LHCN-M2 (cell line): ENCODE measurements around the gene LRRK2. TPM values are rescaled to one million over a fixed set of nuclear protein-coding genes. Genes with fewer than 3 reads are reported as not detected.
"Not testable (repeated sequence)": the region's sequence is repeated elsewhere in the genome, so short reads cannot be mapped to it uniquely, and the experiment has no call there.

Experiments used
- DNase-seq: peaks from one replicate; pipeline ENCODE4 v3.0.0-alpha.2; 2012; ENCODE audit warnings: low read depth
- polyA plus RNA-seq: library from polyadenylated mRNA; unstranded; fragments of >200 nt; gene quantifications from one replicate; pipeline ENCODE4 v1.2.1, GENCODE V29; 2012; ENCODE audit warnings: missing spikeins
- total RNA-seq: library from RNA; depleted of rRNA; stranded (reverse); fragments of >200 nt; gene quantifications from 2 replicates; pipeline ENCODE4 v1.2.3, GENCODE V29; 2014; rRNA removed

The LRRK2 gene
- total RNA-seq, result 1.4 TPM in 2 replicates
- polyA plus RNA-seq, result 0.07 TPM

DNA sequence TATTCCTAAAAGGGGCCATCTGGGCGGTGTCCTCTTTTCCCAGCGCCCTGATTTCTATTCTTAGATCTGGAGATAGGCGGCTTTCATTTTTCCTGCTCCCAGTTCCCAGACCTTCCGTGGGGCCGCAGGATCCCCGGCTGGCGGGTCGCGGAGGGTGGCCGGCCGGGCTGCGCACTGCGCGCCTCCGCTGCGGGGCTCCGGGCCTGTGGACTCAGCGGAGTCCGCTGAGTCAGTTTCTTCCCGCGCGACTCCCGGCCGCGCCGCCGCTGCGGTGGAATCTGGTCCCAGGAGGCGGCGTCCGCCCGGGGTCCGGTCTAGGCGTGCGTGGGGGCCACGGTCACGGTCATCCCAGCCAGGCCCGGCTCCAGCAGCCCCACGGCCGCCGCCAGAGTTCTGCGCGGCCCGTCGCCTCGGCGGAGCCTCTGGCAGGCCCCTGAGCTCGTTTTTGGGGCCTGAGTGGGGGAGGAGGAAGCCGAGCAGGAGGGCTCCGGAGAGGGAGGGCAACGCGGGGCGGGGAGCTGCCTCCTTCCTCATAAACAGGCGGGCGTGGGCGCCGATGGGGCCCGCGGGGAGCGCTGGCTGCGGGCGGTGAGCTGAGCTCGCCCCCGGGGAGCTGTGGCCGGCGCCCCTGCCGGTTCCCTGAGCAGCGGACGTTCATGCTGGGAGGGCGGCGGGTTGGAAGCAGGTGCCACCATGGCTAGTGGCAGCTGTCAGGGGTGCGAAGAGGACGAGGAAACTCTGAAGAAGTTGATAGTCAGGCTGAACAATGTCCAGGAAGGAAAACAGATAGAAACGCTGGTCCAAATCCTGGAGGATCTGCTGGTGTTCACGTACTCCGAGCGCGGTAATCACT lies at the start of gene LRRK2:
TSS of gene LRRK2 (plus strand) at position 559 of the 853 bp plus-strand sequence. CDS start at position 694, 135 bp downstream.
- DNase-seq, result peak; percentile 41

GRCh38 chr12:40175045-40175444 lies 49.8 kb upstream of the LRRK2 start:
- DNase-seq, result no peak

DNA sequence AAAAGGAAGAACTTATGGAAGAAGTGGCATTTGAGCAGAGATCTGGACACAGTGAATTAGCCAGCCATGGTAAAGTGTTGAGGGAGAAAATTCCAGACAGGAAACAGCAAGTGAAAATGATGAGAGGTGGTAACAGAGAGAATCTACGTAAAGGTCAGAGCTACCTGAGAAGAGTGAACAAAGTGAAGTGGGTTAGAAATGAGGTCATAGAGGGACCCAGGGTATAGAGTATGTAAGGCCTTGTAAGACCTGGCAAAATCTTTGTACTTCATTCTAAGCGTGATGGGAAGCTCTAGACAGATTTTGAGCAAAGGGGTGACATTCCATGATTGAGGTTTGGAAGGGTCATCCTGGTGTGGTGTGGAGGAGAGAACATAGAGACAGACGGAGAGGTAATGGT lies 49.3 kb upstream of the LRRK2 start:
- DNase-seq, result no peak

DNA sequence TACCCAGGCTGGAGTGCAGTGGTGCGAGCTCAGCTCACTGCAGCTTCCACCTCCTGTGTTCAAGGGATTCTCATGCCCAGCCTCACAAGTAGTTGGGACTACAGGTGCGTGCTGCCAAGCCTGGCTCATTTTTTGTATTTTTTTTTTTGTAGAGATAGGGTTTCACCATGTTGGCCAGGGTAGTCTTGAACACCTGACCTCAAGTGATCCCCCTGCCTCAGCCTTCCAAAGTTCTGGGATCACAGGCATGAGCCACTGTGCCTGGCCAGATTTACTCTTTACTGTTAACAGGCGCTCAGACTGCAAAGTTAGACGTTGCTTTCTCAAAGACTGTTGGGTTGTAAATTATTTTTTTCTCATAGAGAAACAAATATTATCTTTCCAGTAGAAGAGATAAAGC lies 46.1 kb upstream of the LRRK2 start:
- no peak for DNase-seq

GRCh38 chr12:40181490-40181889 lies 43.3 kb upstream of the LRRK2 start:
- DNase-seq, result no peak

GRCh38 chr12:40183715-40184114 lies 41.1 kb upstream of the LRRK2 start:
- DNase-seq, result no peak

DNA sequence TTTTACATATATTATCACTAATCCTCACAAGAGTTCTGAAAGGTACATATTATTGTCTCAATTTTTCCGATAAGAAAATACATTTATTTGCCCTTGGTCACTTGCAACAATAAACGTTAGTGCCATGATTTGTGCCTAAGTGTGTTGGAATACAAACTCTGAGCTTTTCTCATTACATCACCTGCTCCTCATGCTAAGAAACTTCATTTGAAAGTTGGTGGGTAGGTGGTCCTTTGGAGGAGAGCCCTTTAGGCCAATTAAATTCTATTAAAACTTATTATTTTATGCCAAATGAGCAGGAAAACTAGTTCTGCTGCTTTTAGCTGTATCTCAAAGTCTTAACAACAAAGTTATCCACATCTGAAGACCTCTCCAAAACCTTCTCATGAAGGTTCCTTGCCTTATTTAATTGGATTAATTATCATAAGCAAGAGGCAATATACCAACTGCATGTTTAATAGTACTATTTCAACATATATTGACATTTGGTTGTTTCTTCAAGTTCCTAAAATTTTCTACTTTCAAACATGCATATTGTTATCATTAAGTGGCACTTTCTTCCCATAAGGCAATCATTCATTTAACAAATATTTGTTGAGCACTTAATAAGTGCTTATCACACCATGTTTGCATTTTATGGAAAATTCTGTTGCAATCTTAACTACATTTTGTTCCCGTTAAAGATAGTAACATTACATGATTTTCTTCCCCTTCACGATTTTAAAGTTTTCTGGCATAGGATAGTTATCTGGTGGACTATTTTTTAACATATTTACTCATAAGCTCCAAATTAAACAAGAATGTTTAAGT lies 40.1 kb upstream of the LRRK2 start:
- DNase-seq, result no peak

DNA sequence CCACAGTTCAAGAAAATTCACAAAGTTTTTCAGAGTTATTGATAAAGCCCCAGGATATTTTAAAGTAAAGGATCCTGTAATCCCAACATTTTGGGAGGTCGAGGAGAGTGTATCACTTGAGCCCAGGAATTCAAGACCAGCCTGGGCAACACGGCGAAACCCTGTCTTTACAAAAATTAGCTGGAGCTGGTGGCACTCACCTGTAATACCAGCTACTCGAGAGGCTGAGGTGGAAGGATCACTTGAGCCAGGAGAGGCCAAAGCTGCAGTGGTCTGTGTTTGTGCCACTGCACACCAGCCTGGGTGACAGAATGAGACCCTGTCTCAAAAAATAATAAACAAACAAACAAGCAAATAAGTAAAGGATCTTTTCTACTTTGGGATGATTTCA lies 39.5 kb upstream of the LRRK2 start:
- no peak for DNase-seq

GRCh38 chr12:40188558-40189320 lies 36.1 kb upstream of the LRRK2 start:
- no peak for DNase-seq

DNA sequence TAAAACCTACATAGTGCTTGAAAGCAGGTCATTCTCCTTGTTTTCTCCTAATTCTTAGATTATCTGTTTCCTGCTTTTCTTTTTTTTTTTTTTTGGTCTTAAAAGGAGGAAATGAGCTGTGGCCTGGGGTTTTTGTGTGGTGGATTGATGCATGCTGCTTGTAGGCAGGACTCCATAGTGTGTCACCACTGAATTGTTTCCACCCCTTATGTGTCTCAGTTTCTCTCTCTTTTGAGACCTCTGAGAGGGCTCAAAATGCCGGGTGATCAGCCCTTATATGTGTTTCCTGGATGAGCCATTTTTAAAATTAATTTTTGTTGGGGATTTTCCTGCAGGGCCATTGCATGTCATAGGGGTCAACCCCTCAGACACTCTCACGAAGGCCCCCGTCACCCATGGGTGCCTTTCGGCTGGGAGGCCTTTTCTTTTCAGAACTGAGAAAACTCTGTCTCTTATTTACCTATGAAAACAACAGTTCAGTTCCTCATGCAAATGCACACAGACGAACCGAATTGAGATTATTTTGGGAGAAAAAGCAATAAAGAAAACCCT lies 32.0 kb upstream of the LRRK2 start:
- no peak for DNase-seq

DNA sequence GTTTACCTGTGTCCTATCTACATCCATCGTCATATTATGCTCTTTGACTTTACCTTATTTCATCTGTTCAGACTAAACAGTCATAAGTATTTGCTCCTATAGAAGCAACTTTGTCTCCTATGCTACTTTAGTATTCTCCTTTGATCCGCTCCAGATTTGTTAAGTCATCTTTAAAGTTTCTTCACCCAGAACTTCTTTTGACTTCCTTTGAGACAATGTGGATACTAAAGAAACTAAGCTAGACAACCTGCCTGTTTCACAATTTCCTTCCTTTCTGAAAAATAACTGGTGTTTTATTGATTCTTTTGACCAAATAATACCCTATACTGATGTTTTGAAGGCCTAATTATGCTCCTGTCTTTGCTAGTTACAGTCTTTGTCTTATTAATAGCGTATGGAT lies 30.0 kb upstream of the LRRK2 start:
- DNase-seq, result no peak

DNA sequence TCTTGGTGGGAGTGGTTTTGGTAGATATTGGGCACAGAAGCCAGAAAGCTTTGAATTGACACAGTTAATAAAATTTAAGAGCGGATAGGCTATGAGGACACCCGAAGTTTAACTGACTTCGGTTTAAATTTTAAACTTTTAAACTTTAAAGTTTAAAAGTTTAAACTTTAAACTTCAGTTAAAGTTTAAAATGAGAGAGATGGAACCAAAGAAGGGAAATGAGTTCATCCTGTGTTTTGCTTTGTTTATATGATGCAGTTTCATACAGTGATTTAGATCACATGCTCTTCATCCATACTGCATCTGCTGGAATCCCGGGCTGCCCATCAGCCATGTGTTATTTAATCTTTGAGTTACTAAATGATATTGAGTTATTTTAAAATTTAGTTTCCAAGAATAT lies 27.2 kb upstream of the LRRK2 start:
- DNase-seq, result no peak

DNA sequence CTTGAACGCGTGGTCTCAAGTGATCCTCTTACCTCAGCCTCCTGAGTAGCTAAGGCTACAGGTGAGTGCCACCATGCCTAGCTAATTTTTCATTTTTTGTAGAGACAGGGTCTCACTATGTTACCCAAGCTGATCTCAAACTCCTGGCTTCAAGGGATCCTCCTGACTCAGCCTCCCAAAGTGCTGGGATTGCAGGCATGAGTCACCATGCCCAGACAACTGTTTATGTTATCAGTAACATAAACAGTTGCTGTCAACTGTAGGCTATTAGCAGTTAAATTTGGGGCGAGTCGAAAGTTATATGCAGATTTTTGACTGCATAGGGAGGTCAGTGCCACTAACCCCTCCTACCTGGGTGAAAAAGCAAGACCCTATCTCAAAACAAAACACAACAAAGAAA lies 26.2 kb upstream of the LRRK2 start:
- peak; percentile 6 for DNase-seq

GRCh38 chr12:40202095-40203059 lies 22.4 kb upstream of the LRRK2 start:
- DNase-seq, result no peak

DNA sequence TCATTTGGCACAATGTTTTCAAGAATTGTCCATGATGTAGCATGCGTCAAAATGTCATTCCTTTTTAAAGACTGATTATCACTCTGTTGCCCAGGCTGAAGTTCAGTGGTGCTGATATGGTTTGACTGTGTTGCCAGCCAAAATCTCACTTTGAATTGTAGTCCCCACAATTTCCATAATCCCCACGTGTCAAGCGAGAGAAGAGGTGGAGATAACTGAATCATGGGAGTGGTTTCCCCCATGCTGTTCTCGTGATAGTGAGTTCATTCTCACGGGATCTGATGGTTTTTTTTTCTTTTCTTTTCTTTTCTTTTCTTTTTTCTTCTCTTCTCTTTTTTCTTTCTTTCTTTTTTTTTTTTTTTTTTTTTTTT lies 21.8 kb upstream of the LRRK2 start:
- DNase-seq, result no peak

DNA sequence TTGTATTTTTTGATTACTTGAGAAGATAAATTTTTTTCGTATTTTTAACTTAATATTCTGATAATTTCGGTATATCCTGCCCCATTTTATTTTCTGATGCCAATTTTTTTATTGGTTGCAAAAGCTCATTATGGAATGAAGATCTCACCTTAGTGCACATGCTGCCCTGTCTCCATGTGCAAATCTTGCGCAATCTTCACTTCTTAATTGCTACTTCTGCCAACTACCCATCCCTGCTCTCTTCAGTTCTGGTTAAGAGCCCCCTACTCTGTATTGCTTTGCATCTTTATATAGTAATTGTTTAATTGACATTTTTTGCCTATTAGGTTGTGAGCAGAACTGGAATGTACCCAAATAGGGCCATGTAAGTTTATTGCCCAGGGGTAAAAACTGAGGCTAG lies 20.5 kb upstream of the LRRK2 start:
- no peak for DNase-seq

DNA sequence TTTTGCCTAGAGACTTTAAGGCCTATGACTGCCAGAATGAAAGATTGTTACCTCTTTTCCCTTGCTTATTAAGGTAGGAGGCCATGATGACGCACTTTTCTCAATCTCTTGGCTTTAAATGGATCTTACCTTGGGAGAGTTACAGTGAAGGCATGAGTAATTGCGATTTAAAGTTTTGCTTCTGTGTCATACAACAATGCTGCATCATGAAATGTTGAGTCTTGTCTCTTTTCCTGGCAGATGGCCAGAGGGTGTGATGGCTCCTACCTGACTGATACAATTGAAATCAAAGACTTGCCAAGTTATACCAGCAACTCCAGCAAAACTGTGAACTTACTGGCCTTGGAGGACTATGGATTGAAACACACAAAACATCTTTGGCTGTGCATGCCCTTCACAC lies 17.2 kb upstream of the LRRK2 start:
- no peak for DNase-seq

DNA sequence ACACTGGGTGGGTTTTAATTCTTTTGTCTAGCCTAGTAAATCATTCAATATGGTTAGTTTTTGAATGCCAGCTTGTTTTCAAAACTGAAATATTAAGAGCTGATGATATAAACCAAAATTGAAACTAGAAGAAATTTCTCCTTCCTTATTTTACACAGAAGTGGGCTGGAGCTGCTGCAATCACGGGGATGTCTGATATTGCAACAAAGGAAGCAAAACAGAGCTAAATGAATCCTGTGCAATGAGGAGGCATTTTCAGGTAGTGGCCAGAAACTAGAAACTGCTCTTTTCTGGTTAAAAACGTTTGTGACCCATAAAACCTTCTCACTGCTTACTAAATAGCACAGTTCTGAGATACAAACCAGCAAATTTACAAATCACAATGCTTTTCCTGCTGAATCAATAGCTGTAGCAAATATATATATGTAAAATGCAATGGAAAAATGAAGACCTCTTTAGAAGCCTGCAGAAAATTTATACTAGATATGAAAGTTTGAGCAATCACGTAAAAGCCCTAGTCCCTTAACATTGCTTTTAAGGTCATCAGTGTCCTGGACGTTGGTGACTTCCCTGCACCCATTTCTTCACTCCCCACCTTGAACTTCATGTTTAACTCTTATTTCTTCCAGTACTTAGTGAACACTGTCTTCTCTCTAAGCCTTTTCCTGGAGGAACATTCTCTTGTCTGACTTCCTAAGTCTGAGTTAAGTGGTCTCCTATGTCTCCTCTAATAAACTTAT lies 15.9 kb upstream of the LRRK2 start:
- no peak for DNase-seq

GRCh38 chr12:40209886-40210285 lies 14.9 kb upstream of the LRRK2 start:
- no peak for DNase-seq

DNA sequence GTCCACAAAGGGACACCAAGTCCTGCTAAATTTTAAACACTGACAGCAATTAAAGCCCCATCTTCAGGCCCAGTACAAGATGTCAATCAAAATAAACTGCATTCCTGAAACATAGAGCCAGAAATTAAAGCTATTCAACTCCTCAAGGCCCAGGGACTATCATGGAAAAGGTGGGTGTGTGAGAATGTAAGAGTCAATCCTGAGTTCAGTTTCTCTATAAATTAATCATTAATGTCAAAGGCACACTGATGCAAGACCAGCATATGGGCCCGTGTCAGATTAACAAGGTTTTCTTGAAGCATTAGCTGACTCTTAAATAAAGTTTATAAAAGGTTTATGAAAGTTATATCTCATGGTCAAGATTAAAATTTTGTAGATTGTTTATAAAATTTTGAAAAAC lies 13.6 kb upstream of the LRRK2 start:
- not testable (repeated sequence) for DNase-seq
